ENCODE results near the gene XRN1. TPM values are rescaled to one million over a fixed set of nuclear protein-coding genes. Genes with fewer than 3 reads are reported as not detected.
"Not testable (repeated sequence)": the region's sequence is repeated elsewhere in the genome, so short reads cannot be mapped to it uniquely, and the experiment has no call there.

XRN1 gene
- polyA plus RNA-seq, 1 experiment: 14.3 TPM

- CTCF ChIA-PET: no interaction called here
- DNase-seq (ENCODE audit: low read depth): no peak
- H3K27me3 ChIP-seq (ENCODE audit: control insufficient read depth, insufficient read depth, low read length): no peaks in the 10 kb centered on the region
- TF ChIP-seq, protein P1, sequence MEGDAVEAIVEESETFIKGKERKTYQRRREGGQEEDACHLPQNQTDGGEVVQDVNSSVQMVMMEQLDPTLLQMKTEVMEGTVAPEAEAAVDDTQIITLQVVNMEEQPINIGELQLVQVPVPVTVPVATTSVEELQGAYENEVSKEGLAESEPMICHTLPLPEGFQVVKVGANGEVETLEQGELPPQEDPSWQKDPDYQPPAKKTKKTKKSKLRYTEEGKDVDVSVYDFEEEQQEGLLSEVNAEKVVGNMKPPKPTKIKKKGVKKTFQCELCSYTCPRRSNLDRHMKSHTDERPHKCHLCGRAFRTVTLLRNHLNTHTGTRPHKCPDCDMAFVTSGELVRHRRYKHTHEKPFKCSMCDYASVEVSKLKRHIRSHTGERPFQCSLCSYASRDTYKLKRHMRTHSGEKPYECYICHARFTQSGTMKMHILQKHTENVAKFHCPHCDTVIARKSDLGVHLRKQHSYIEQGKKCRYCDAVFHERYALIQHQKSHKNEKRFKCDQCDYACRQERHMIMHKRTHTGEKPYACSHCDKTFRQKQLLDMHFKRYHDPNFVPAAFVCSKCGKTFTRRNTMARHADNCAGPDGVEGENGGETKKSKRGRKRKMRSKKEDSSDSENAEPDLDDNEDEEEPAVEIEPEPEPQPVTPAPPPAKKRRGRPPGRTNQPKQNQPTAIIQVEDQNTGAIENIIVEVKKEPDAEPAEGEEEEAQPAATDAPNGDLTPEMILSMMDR (IDR thresholded peaks at IDR 0.05; ENCODE audit: insufficient read depth, low read depth, low read length): no peak
- H3K4me3 ChIP-seq (ENCODE audit: low read depth, low read length): no peak overlapping the region
- peaks cover 8% of the 10 kb centered on the region; the same call in 1 of the 2 replicates for H3K36me3 ChIP-seq (ENCODE audit: control insufficient read depth, insufficient read depth, low read length)
- POLR2A ChIA-PET: no interaction called here
These were observed 28.8 kb downstream of the XRN1 start for GRCh38 chr3:142418926-142419592.

DNA sequence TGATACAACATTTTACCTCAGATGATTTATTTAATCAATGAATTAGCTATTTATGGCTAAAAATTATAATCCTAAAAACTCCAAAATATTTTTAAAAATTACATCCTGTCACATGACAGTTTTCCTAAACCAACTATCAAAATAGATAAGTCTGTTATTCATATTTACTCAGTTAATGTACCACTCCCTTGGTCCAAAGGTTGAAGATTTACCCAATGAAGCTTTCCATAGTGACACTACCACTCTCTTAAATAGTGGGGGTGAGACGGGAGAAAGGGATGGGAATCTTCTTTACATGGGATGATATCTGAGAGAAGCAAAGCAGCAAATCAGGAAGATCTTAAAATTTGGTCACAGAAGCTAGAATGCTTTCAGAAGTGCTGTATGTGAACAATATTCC lies 30.5 kb downstream of the XRN1 start:
- TF ChIP-seq, protein P1 (IDR thresholded peaks at IDR 0.05; ENCODE audit: insufficient read depth, low read depth, low read length): no peak
- CTCF ChIA-PET: no interaction called here
- no peak overlapping the region for H3K4me3 ChIP-seq (ENCODE audit: low read depth, low read length)
- H3K27me3 ChIP-seq (ENCODE audit: control insufficient read depth, insufficient read depth, low read length): no peaks in the 10 kb centered on the region
- DNase-seq (ENCODE audit: low read depth): no peak
- POLR2A ChIA-PET: interaction anchor here (0.7 kb wide), 1 partner anchor 1463 kb away, joined by 6 read pairs; no protein-coding TSS in a partner anchor
- peaks cover 8% of the 10 kb centered on the region; the same call in 1 of the 2 replicates for H3K36me3 ChIP-seq (ENCODE audit: control insufficient read depth, insufficient read depth, low read length)

DNA sequence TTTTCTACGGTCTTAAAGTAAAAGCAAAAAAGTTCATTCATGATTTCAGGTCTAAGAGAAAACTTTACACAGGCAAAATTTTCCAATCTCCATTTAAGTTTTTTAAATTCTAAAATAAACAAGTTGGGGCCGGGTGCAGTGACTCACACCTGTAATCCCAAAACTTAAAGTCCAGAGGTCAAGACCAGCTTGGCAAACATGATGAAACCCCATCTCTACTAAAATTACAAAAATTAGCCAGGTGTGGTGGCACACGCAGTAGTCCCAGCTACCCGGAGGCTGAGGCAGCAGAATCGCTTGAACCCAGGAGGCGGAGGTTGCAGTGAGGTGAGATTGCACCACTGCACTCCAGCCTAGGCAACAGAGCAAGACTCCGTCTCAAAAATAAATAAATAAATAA lies 47.3 kb downstream of the XRN1 start:
- DNase-seq (ENCODE audit: low read depth); CTCF ChIA-PET; H3K36me3 ChIP-seq (ENCODE audit: control insufficient read depth, insufficient read depth, low read length); H3K4me3 ChIP-seq (ENCODE audit: low read depth, low read length); POLR2A ChIA-PET; H3K27me3 ChIP-seq (ENCODE audit: control insufficient read depth, insufficient read depth, low read length): not testable (repeated sequence)

- Histone ChIP-seq H3K27me3 (ENCODE audit: control insufficient read depth, insufficient read depth, low read length) (no peaks in the 10 kb centered on the region), H3K36me3 (ENCODE audit: control insufficient read depth, insufficient read depth, low read length) (peaks cover 5% of the 10 kb centered on the region), H3K4me3 (ENCODE audit: low read depth, low read length) (no peak overlapping the region)
- no peak for DNase-seq (ENCODE audit: low read depth)
- ChIA-PET POLR2A (no interaction called here), CTCF (no interaction called here)
- TF ChIP-seq, protein P1 (IDR thresholded peaks at IDR 0.05; ENCODE audit: insufficient read depth, low read depth, low read length): no peak
These were observed 52.8 kb downstream of the XRN1 start for GRCh38 chr3:142394921-142395622.

DNA sequence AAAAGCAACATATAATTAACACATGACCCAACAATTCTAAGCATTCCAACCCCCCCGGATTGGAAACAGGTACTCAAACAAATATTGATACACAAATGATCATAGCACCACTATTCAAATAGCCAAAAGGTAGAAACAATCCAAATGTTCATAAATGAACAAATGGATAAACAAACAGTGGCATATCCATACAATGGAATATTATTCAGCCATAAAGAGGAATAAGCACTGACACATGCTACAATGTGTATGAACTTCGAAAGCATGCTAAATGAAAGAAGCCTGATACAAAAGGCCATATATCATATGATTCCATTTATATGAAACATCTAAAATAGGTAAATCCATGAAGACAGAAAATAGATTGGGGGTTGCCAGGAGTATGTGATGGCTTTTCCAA lies 62.8 kb downstream of the XRN1 start:
- no peaks in the 10 kb centered on the region for H3K27me3 ChIP-seq (ENCODE audit: control insufficient read depth, insufficient read depth, low read length)
- DNase-seq (ENCODE audit: low read depth): no peak
- H3K4me3 ChIP-seq (ENCODE audit: low read depth, low read length): no peak overlapping the region
- TF ChIP-seq, protein P1 (IDR thresholded peaks at IDR 0.05; ENCODE audit: insufficient read depth, low read depth, low read length): no peak
- ChIA-PET CTCF (no interaction called here), POLR2A (no interaction called here)
- peaks cover 8% of the 10 kb centered on the region for H3K36me3 ChIP-seq (ENCODE audit: control insufficient read depth, insufficient read depth, low read length)
